ENCODE measurements around the gene FERMT3. TPM values are rescaled to one million over a fixed set of nuclear protein-coding genes. Genes with fewer than 3 reads are reported as not detected.

Gene FERMT3
- polyA plus RNA-seq, 3 donors, result 4.3 to 6.8 (median 5.6) TPM

Other genes starting within 250 kb of the FERMT3 start
- gene COX8A, start 232.1 kb upstream of the FERMT3 start, polyA plus RNA-seq (ENCODE audit: insufficient read length in 3 of 3), result 100 to 1,000 TPM; 196 to 245 (median 218) TPM
- gene OTUB1, start 220.3 kb upstream of the FERMT3 start, polyA plus RNA-seq (ENCODE audit: insufficient read length in 3 of 3), result 100 to 1,000 TPM in 1 of 3 donors, 10 to 100 TPM in 2; 96.8 to 103 (median 97.5) TPM
- gene FLRT1, start 170.8 kb upstream of the FERMT3 start, polyA plus RNA-seq (ENCODE audit: insufficient read length in 3 of 3), result 1 to 10 TPM; 2.6 to 2.8 (median 2.7) TPM
- gene MACROD1, start 40.6 kb upstream of the FERMT3 start, polyA plus RNA-seq (ENCODE audit: insufficient read length in 3 of 3), result 10 to 100 TPM; 18.5 to 19.8 (median 18.6) TPM
- 100 to 1,000 TPM; 188 to 220 (median 209) TPM for gene STIP1, start 20.6 kb upstream of the FERMT3 start, polyA plus RNA-seq (ENCODE audit: insufficient read length in 3 of 3)
- 10 to 100 TPM; 37.0 to 46.2 (median 42.5) TPM for gene TRPT1, start 19.5 kb downstream of the FERMT3 start, polyA plus RNA-seq (ENCODE audit: insufficient read length in 3 of 3)
- 10 to 100 TPM; 20.6 to 22.0 (median 21.9) TPM for gene NUDT22, start 19.6 kb downstream of the FERMT3 start, polyA plus RNA-seq (ENCODE audit: insufficient read length in 3 of 3)
- gene DNAJC4, start 23.8 kb downstream of the FERMT3 start, polyA plus RNA-seq (ENCODE audit: insufficient read length in 3 of 3), result 10 to 100 TPM; 54.5 to 61.9 (median 54.7) TPM
- gene VEGFB, start 27.9 kb downstream of the FERMT3 start, polyA plus RNA-seq (ENCODE audit: insufficient read length in 3 of 3), result 10 to 100 TPM; 73.8 to 84.8 (median 81.0) TPM
- 10 to 100 TPM; 84.9 to 99.3 (median 91.9) TPM for gene FKBP2, start 34.4 kb downstream of the FERMT3 start, polyA plus RNA-seq (ENCODE audit: insufficient read length in 3 of 3)
- 10 to 100 TPM; 52.9 to 73.6 (median 68.0) TPM for gene PPP1R14B, start 40.2 kb downstream of the FERMT3 start, polyA plus RNA-seq (ENCODE audit: insufficient read length in 3 of 3)
- gene PLCB3, start 44.8 kb downstream of the FERMT3 start, polyA plus RNA-seq (ENCODE audit: insufficient read length in 3 of 3), result 10 to 100 TPM; 10.9 to 12.5 (median 11.1) TPM
- 10 to 100 TPM; 33.6 to 45.9 (median 41.2) TPM for gene BAD, start 77.9 kb downstream of the FERMT3 start, polyA plus RNA-seq (ENCODE audit: insufficient read length in 3 of 3)
- 10 to 100 TPM; 20.4 to 29.6 (median 26.5) TPM for gene GPR137, start 79.1 kb downstream of the FERMT3 start, polyA plus RNA-seq (ENCODE audit: insufficient read length in 3 of 3)
- gene KCNK4, start 84.6 kb downstream of the FERMT3 start, polyA plus RNA-seq (ENCODE audit: insufficient read length in 3 of 3), result under 1 TPM in 1 of 3 donors, not detected in 2; 0.13 TPM
- not detected for gene CATSPERZ, start 93.6 kb downstream of the FERMT3 start, polyA plus RNA-seq (ENCODE audit: insufficient read length in 3 of 3)
- 10 to 100 TPM; 16.3 to 19.1 (median 16.4) TPM for gene ESRRA, start 98.8 kb downstream of the FERMT3 start, polyA plus RNA-seq (ENCODE audit: insufficient read length in 3 of 3)
- 100 to 1,000 TPM; 191 to 224 (median 220) TPM for gene TRMT112, start 110.8 kb downstream of the FERMT3 start, polyA plus RNA-seq (ENCODE audit: insufficient read length in 3 of 3)
- gene PRDX5, start 111.4 kb downstream of the FERMT3 start, polyA plus RNA-seq (ENCODE audit: insufficient read length in 3 of 3), result 100 to 1,000 TPM; 175 to 197 (median 195) TPM
- gene CCDC88B, start 133.5 kb downstream of the FERMT3 start, polyA plus RNA-seq (ENCODE audit: insufficient read length in 3 of 3), result 1 to 10 TPM; 1.7 to 2.0 (median 1.8) TPM
- 10 to 100 TPM in 1 of 3 donors, 1 to 10 TPM in 2; 8.7 to 10.4 (median 9.8) TPM for gene RPS6KA4, start 152.4 kb downstream of the FERMT3 start, polyA plus RNA-seq (ENCODE audit: insufficient read length in 3 of 3)